Erythroblast (primary cell): Measurements from ENCODE around the gene GAK.

Source experiments
- GATA1 ChIP-seq: IDR thresholded peaks from 2 replicates; pipeline ENCODE4 v1.6.1; 2011; ENCODE audit warnings: low read depth, mild to moderate bottlenecking, control low read depth, low read length, moderate library complexity
- POLR2A ChIP-seq: IDR thresholded peaks from 2 replicates; pipeline ENCODE4 v1.6.1; 2011; ENCODE audit warnings: mild to moderate bottlenecking, low read length

GRCh38 chr4:874056-874455 is 58.1 kb downstream of the GAK start:
- no peak for TF ChIP-seq POLR2A
- TF ChIP-seq GATA1 = no peak
